ENCODE measurements around the gene ZDHHC3. TPM values are rescaled to one million over a fixed set of nuclear protein-coding genes. Genes with fewer than 3 reads are reported as not detected.

Gene ZDHHC3
- total RNA-seq, 2 donors from 2014 or later = 40.6 to 60.5 TPM

DNA sequence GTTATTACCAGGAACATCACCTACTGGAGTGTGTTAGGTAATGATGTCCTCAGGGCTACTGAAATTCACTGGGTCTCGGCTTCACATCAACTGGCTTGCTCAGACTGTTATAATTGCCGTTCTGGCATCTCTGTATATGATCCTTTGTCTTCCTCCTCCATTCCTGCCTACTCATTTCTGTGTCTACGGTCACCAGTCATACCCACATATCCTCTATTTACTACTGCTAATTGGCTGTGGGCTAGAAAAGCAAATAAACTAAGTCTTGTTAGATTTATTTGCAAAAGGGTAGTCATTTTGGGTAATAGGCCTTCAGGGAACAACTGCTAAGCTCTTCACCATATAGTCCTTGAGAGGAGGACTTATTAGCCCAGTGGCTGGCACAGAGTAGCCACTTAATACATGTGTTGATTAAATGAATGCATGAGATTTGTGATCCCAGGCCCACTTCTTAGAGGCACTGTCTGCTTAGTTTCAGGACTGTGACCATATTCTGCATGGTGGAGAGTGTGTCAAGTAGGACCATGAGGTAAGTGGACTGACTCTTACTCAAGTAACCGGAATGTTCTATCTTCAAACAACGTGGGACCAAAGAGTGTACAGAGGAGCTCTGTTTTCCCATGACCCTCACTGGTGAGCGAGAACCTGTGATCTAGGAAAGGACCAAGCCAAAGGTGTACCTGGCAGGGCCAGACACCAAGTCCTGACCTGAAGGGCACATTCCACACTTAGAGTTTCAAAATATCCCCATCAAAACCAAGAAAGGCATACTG, 13.2 kb downstream of the ZDHHC3 start:
- no peaks in the 10 kb centered on the region for H3K27me3 ChIP-seq
- peaks cover 14% of the 10 kb centered on the region for H3K36me3 ChIP-seq
- DNase-seq (ENCODE audit: low spot score) = no peak
- no peaks in the 10 kb centered on the region for H3K9me3 ChIP-seq
- TF ChIP-seq, protein P1, sequence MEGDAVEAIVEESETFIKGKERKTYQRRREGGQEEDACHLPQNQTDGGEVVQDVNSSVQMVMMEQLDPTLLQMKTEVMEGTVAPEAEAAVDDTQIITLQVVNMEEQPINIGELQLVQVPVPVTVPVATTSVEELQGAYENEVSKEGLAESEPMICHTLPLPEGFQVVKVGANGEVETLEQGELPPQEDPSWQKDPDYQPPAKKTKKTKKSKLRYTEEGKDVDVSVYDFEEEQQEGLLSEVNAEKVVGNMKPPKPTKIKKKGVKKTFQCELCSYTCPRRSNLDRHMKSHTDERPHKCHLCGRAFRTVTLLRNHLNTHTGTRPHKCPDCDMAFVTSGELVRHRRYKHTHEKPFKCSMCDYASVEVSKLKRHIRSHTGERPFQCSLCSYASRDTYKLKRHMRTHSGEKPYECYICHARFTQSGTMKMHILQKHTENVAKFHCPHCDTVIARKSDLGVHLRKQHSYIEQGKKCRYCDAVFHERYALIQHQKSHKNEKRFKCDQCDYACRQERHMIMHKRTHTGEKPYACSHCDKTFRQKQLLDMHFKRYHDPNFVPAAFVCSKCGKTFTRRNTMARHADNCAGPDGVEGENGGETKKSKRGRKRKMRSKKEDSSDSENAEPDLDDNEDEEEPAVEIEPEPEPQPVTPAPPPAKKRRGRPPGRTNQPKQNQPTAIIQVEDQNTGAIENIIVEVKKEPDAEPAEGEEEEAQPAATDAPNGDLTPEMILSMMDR (IDR thresholded peaks at IDR 0.05) = no peak
- H3K4me1 ChIP-seq = peaks cover 0 to 16% of the 10 kb centered on the region in 2 donors
- H3K27ac ChIP-seq = no peak overlapping the region
- no peak overlapping the region for H3K4me3 ChIP-seq

DNA sequence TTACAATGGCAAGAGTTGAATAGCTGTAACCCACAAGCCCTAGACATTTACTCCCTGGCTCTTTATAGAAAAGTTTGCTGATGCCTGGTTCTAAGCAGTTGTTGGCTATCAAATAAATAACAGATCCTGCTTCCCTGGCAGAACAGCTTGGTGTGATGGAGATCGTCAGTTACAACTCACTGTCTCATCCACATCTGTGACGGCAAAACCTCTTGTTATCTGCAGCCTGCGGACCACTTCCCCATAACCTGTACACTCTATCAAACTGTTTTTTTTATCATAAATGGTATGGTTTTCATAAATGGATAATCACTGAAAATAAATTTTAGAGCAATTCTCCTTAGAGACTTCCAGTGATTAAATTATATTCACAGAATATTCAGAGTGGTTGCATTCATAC, 14.1 kb downstream of the ZDHHC3 start:
- Histone ChIP-seq H3K4me1 (peaks cover 0 to 15% of the 10 kb centered on the region in 2 donors), H3K27me3 (no peaks in the 10 kb centered on the region), H3K9me3 (no peaks in the 10 kb centered on the region), H3K27ac (no peak overlapping the region), H3K4me3 (no peak overlapping the region), H3K36me3 (peaks cover 14% of the 10 kb centered on the region)
- TF ChIP-seq, protein P1 (IDR thresholded peaks at IDR 0.05) = no peak
- DNase-seq (ENCODE audit: low spot score) = no peak

DNA sequence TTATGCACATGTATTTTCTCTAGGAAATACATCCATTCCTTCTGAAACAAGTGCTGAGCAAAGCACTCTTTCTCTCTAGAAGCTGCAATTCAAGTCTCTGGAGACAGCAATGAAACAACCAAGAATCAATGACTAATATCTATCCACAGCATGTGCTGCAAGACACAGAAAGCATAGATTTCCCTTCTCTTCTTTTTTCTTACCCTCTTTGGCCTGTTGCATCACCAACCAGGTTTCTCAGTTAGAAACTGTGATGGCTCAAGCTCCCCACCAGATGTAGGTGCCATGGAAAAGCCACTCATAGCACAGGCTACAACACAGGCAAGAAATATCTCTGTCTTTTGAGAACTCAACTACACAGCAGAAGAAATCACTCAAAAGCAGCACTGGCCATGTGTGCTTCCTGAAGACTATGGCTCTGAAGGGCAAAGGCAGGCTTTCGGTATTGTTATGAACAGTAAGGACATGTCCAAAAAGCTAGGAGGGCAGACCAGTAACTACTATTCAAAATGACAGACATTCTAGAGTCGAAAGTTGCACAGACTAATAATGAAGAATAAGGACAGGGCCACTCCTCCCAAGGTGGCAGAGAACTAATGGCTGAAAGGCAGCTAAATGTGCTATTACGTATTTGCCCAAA, 15.5 kb downstream of the ZDHHC3 start:
- H3K27me3 ChIP-seq = no peaks in the 10 kb centered on the region
- TF ChIP-seq, protein P1 (IDR thresholded peaks at IDR 0.05) = no peak
- no peaks in the 10 kb centered on the region for H3K9me3 ChIP-seq
- H3K36me3 ChIP-seq = peaks cover 14% of the 10 kb centered on the region
- no peak overlapping the region for H3K27ac ChIP-seq
- H3K4me1 ChIP-seq = peaks cover 0 to 15% of the 10 kb centered on the region in 2 donors
- no peak for DNase-seq (ENCODE audit: low spot score)
- no peak overlapping the region for H3K4me3 ChIP-seq

DNA sequence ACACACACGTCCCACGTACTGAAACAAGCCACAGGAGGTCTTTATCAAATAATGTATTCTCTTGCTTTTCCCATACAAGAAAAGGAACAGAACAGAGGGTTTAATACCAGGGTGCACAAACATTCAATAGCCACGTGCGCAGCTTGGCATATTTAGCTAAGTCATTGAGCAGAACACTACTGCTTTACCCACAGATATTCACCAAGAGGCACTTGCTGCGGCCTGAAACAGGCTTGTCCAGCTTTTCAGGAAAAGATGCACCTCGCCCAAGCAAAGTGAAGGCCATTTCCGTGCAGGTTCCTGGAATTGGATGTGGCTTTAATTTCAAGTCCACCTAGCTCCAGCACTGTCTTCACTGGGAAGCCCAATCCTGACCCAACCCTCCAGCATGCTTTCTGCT, 17.6 kb downstream of the ZDHHC3 start:
- H3K27ac ChIP-seq = no peak overlapping the region
- peaks cover 0 to 6% of the 10 kb centered on the region in 2 donors for H3K4me1 ChIP-seq
- TF ChIP-seq, protein P1 (IDR thresholded peaks at IDR 0.05) = no peak
- no peaks in the 10 kb centered on the region for H3K27me3 ChIP-seq
- DNase-seq (ENCODE audit: low spot score) = no peak
- H3K36me3 ChIP-seq = peaks cover 19% of the 10 kb centered on the region
- no peak overlapping the region for H3K4me3 ChIP-seq
- H3K9me3 ChIP-seq = no peaks in the 10 kb centered on the region

DNA sequence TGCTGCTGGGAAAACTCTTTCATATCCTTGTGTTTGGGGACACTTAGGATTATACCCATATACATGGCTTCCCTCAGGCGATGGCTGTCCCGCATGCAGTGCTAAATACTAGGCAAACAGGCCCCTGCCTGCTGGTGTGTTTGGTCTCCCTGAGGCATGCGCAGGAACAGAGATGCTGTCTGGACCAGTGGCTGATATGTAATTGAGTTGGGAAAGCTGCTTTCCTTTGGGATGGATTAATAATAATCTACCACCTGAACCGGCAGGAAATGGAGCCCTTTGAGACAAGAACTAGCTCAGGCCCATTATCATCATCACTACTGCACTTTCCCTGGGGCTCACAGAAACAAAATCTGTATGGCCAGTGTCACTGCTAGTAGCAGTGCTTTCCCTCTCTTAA, 18.0 kb downstream of the ZDHHC3 start:
- Histone ChIP-seq H3K4me1 (peaks cover 0 to 6% of the 10 kb centered on the region in 2 donors), H3K27me3 (no peaks in the 10 kb centered on the region), H3K36me3 (peaks cover 19% of the 10 kb centered on the region), H3K4me3 (no peak overlapping the region), H3K9me3 (no peaks in the 10 kb centered on the region), H3K27ac (no peak overlapping the region)
- TF ChIP-seq, protein P1 (IDR thresholded peaks at IDR 0.05) = no peak
- DNase-seq (ENCODE audit: low spot score) = no peak

Measured in right atrium auricular region (tissue), 2 donors.